ENCODE measurements around the gene NFKBIL1. TPM values are rescaled to one million over a fixed set of nuclear protein-coding genes. Genes with fewer than 3 reads are reported as not detected.
A peak's percentile ranks its signal among the peaks of the same experiment; 100 is the strongest.

The NFKBIL1 gene
- total and polyA plus RNA-seq, 10 of the 15 experiments (the other 5 are each of a cell fraction or from before 2014, with no cell fraction given), result 0.19 to 15.1 (median 7.0) TPM

DNA sequence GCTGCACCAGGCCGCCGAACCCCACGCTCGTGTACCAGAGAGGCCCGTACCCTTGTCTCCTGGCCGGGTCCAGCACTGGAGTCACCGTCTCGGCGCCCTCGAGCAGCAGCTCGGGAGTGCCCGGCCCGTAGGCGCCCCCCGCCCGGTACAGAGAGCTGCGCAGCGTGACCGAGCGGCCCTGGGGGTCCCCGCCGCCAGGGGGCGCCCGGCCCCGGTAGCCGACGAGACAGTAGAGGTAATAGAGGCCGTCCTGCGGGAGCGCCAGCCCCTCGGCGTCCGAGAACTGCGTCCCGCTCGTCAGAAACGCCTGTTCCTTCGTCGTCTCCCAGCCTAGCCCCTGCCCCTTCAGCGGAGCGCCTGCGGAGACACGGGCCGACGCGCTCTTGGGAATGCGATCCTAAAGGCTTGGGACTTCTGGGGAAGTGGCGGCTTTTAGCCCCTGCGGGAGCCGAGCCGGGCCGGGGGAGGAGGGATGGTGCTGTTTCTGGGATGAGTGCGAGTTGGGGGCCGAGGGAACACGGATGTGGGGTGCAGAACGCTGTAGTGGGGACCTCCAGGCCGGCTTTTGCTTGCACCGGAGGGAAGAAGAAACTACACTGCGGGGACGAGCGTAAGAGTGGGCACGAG, 33.5 kb downstream of the NFKBIL1 start (continued):
- TF ChIP-seq IKZF2 (IDR thresholded peaks at IDR 0.05) (peak; percentile 51 to 74; a peak in 3 of 4 replicates), NFYB (IDR thresholded peaks at IDR 0.05; ENCODE audit: insufficient read depth, low read depth, low read length) (no peak), IRF4 (IDR thresholded peaks at IDR 0.05; ENCODE audit: low read depth, low read length) (no peak), HCFC1 (IDR thresholded peaks at IDR 0.05; ENCODE audit: low read length) (0 out of 2 replicates have a peak, but pooled peaks have one; percentile 19), IKZF1 (conservative IDR thresholded peaks at IDR 0.05) (peak; percentile 87), POLR2A (IDR thresholded peaks at IDR 0.05; ENCODE audit: low read depth, low read length) (peak; percentile 87), CHD4 (IDR thresholded peaks at IDR 0.05) (no peak), ESRRA (IDR thresholded peaks at IDR 0.05; ENCODE audit: low read length) (0 out of 2 replicates have a peak, but pooled peaks have one; percentile 28), SMARCA5 (IDR thresholded peaks at IDR 0.05) (peak; percentile 98), SMC3 (IDR thresholded peaks at IDR 0.05; ENCODE audit: borderline replicate concordance, low read length) (peak; percentile 63), NR2F1 (conservative IDR thresholded peaks at IDR 0.05) (peak; percentile 71), STAT1 (conservative IDR thresholded peaks at IDR 0.05) (0 out of 2 replicates have a peak, but pooled peaks have one; percentile 76), MEF2A (IDR thresholded peaks at IDR 0.05; ENCODE audit: insufficient read depth, low read depth, low read length) (peak; percentile 31; the same call in 1 of the 2 replicates), SMAD5 (IDR thresholded peaks at IDR 0.05; ENCODE audit: low read depth) (0 out of 2 replicates have a peak, but pooled peaks have one; percentile 51), NKRF (conservative IDR thresholded peaks at IDR 0.05) (no peak), KLF5 (IDR thresholded peaks at IDR 0.05; ENCODE audit: partially characterized antibody) (peak; percentile 21)
- TF ChIP-seq, protein P1, sequence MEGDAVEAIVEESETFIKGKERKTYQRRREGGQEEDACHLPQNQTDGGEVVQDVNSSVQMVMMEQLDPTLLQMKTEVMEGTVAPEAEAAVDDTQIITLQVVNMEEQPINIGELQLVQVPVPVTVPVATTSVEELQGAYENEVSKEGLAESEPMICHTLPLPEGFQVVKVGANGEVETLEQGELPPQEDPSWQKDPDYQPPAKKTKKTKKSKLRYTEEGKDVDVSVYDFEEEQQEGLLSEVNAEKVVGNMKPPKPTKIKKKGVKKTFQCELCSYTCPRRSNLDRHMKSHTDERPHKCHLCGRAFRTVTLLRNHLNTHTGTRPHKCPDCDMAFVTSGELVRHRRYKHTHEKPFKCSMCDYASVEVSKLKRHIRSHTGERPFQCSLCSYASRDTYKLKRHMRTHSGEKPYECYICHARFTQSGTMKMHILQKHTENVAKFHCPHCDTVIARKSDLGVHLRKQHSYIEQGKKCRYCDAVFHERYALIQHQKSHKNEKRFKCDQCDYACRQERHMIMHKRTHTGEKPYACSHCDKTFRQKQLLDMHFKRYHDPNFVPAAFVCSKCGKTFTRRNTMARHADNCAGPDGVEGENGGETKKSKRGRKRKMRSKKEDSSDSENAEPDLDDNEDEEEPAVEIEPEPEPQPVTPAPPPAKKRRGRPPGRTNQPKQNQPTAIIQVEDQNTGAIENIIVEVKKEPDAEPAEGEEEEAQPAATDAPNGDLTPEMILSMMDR (IDR thresholded peaks at IDR 0.05 in 2 of 3, conservative IDR thresholded peaks at IDR 0.05 in 1 of 3; ENCODE audit: control insufficient read depth in 2 of 3, extremely low read depth in 1 of 3, insufficient read depth in 1 of 3, low read depth in 3 of 3, low read length in 3 of 3), result peak; percentile 96 to 97 (median 97)
- TF ChIP-seq, protein P2, sequence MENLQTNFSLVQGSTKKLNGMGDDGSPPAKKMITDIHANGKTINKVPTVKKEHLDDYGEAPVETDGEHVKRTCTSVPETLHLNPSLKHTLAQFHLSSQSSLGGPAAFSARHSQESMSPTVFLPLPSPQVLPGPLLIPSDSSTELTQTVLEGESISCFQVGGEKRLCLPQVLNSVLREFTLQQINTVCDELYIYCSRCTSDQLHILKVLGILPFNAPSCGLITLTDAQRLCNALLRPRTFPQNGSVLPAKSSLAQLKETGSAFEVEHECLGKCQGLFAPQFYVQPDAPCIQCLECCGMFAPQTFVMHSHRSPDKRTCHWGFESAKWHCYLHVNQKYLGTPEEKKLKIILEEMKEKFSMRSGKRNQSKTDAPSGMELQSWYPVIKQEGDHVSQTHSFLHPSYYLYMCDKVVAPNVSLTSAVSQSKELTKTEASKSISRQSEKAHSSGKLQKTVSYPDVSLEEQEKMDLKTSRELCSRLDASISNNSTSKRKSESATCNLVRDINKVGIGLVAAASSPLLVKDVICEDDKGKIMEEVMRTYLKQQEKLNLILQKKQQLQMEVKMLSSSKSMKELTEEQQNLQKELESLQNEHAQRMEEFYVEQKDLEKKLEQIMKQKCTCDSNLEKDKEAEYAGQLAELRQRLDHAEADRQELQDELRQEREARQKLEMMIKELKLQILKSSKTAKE (IDR thresholded peaks at IDR 0.05; ENCODE audit: low read depth, poor library complexity, severe bottlenecking), result no peak
- TF ChIP-seq, protein P3, sequence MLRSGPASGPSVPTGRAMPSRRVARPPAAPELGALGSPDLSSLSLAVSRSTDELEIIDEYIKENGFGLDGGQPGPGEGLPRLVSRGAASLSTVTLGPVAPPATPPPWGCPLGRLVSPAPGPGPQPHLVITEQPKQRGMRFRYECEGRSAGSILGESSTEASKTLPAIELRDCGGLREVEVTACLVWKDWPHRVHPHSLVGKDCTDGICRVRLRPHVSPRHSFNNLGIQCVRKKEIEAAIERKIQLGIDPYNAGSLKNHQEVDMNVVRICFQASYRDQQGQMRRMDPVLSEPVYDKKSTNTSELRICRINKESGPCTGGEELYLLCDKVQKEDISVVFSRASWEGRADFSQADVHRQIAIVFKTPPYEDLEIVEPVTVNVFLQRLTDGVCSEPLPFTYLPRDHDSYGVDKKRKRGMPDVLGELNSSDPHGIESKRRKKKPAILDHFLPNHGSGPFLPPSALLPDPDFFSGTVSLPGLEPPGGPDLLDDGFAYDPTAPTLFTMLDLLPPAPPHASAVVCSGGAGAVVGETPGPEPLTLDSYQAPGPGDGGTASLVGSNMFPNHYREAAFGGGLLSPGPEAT (IDR thresholded peaks at IDR 0.05; ENCODE audit: low read depth), result peak; percentile 60; the same call in 1 of the 2 replicates
